ENCODE measurements around the gene HARS2. TPM values are rescaled to one million over a fixed set of nuclear protein-coding genes. Genes with fewer than 3 reads are reported as not detected.

Gene HARS2
- total and polyA plus RNA-seq, 2 donors: 23.4 to 32.6 TPM

GRCh38 chr5:140737486-140737885, 46.2 kb downstream of the HARS2 start:
- DNase-seq (ENCODE audit: low read depth in 6 of 9, low spot score in 9 of 9): no peak
- Histone ChIP-seq H3K4me3 (ENCODE audit: low read length in 2 of 2) (no peak overlapping the region), H3K27ac (ENCODE audit: low read depth in 1 of 2, low read length in 1 of 2) (no peak overlapping the region), H3K36me3 (ENCODE audit: control insufficient read depth in 2 of 2, insufficient read depth in 2 of 2, low read length in 1 of 2) (no peaks in the 10 kb centered on the region), H3K4me1 (ENCODE audit: control insufficient read depth in 2 of 2, insufficient read depth in 2 of 2, low read length in 2 of 2) (no peaks in the 10 kb centered on the region), H3K27me3 (ENCODE audit: control insufficient read depth in 2 of 2, insufficient read depth in 1 of 2, low read length in 1 of 2) (no peaks in the 10 kb centered on the region), H3K9me3 (ENCODE audit: control insufficient read depth in 2 of 2, insufficient read depth in 1 of 2, low read length in 1 of 2) (no peaks in the 10 kb centered on the region)
- WGBS: 84% methylated on average over 1 of the region's 1 CpG

GRCh38 chr5:140741967-140742366, 50.7 kb downstream of the HARS2 start:
- Histone ChIP-seq H3K4me1 (ENCODE audit: control insufficient read depth in 2 of 2, insufficient read depth in 2 of 2, low read length in 2 of 2) (no peaks in the 10 kb centered on the region), H3K9me3 (ENCODE audit: control insufficient read depth in 2 of 2, insufficient read depth in 1 of 2, low read length in 1 of 2) (peaks cover 0 to 3% of the 10 kb centered on the region in 2 donors), H3K27me3 (ENCODE audit: control insufficient read depth in 2 of 2, insufficient read depth in 1 of 2, low read length in 1 of 2) (no peaks in the 10 kb centered on the region), H3K27ac (ENCODE audit: low read depth in 1 of 2, low read length in 1 of 2) (no peak overlapping the region), H3K4me3 (ENCODE audit: low read length in 2 of 2) (no peak overlapping the region), H3K36me3 (ENCODE audit: control insufficient read depth in 2 of 2, insufficient read depth in 2 of 2, low read length in 1 of 2) (no peaks in the 10 kb centered on the region)
- DNase-seq (ENCODE audit: low read depth in 6 of 9, low spot score in 9 of 9): no peak
- 84% methylated on average over 1 of the region's 1 CpG for WGBS

Other genes starting within 250 kb of the HARS2 start
- gene EIF4EBP3, start 143.8 kb upstream of the HARS2 start, total RNA-seq: 4.5 TPM
- gene EIF4EBP3, start 143.8 kb upstream of the HARS2 start, polyA plus RNA-seq: 48.7 TPM
- gene SRA1, start 134.0 kb upstream of the HARS2 start, total RNA-seq: 29.7 TPM
- 46.3 TPM for gene SRA1, start 134.0 kb upstream of the HARS2 start, polyA plus RNA-seq
- gene APBB3, start 126.9 kb upstream of the HARS2 start, total RNA-seq: 9.3 TPM
- 51.2 TPM for gene APBB3, start 126.9 kb upstream of the HARS2 start, polyA plus RNA-seq
- gene SLC35A4, start 126.6 kb upstream of the HARS2 start, total RNA-seq: 10.1 TPM
- gene SLC35A4, start 126.6 kb upstream of the HARS2 start, polyA plus RNA-seq: 28.0 TPM
- gene CD14, start 58.3 kb upstream of the HARS2 start, total RNA-seq: 23.7 TPM
- 48.6 TPM for gene CD14, start 58.3 kb upstream of the HARS2 start, polyA plus RNA-seq
- gene TMCO6, start 52.0 kb upstream of the HARS2 start, total RNA-seq: 10.5 TPM
- gene TMCO6, start 52.0 kb upstream of the HARS2 start, polyA plus RNA-seq: 18.4 TPM
- gene NDUFA2, start 43.8 kb upstream of the HARS2 start, total RNA-seq: 89.7 TPM
- gene NDUFA2, start 43.8 kb upstream of the HARS2 start, polyA plus RNA-seq: 193 TPM
- 139 TPM for gene IK, start 43.6 kb upstream of the HARS2 start, total RNA-seq
- 94.2 TPM for gene IK, start 43.6 kb upstream of the HARS2 start, polyA plus RNA-seq
- gene WDR55, start 26.6 kb upstream of the HARS2 start, total RNA-seq: 9.7 TPM
- gene WDR55, start 26.6 kb upstream of the HARS2 start, polyA plus RNA-seq: 24.0 TPM
- 0.52 TPM for gene DND1, start 17.9 kb upstream of the HARS2 start, total RNA-seq
- 5.0 TPM for gene DND1, start 17.9 kb upstream of the HARS2 start, polyA plus RNA-seq
- 45.4 TPM for gene HARS1, start 85 bp upstream of the HARS2 start, total RNA-seq
- 58.8 TPM for gene HARS1, start 85 bp upstream of the HARS2 start, polyA plus RNA-seq
- 104 TPM for gene ZMAT2, start 9.0 kb downstream of the HARS2 start, total RNA-seq
- 75.1 TPM for gene ZMAT2, start 9.0 kb downstream of the HARS2 start, polyA plus RNA-seq
- gene PCDHA1, start 94.7 kb downstream of the HARS2 start, total RNA-seq: not detected
- not detected for gene PCDHA1, start 94.7 kb downstream of the HARS2 start, polyA plus RNA-seq
- not detected for gene PCDHA2, start 103.4 kb downstream of the HARS2 start, total RNA-seq
- 0.02 TPM for gene PCDHA2, start 103.4 kb downstream of the HARS2 start, polyA plus RNA-seq
- under 0.01 TPM for gene PCDHA3, start 109.6 kb downstream of the HARS2 start, total RNA-seq
- 0.07 TPM for gene PCDHA3, start 109.6 kb downstream of the HARS2 start, polyA plus RNA-seq
- gene PCDHA4, start 115.6 kb downstream of the HARS2 start, total RNA-seq: 0.05 TPM
- 0.05 TPM for gene PCDHA4, start 115.6 kb downstream of the HARS2 start, polyA plus RNA-seq
- not detected for gene PCDHA5, start 130.2 kb downstream of the HARS2 start, total RNA-seq
- gene PCDHA5, start 130.2 kb downstream of the HARS2 start, polyA plus RNA-seq: 0.02 TPM
- 0.05 TPM for gene PCDHA6, start 136.5 kb downstream of the HARS2 start, total RNA-seq
- gene PCDHA6, start 136.5 kb downstream of the HARS2 start, polyA plus RNA-seq: 0.05 TPM
- gene PCDHA7, start 142.8 kb downstream of the HARS2 start, total RNA-seq: under 0.01 TPM
- gene PCDHA7, start 142.8 kb downstream of the HARS2 start, polyA plus RNA-seq: 0.02 TPM
- gene PCDHA8, start 149.7 kb downstream of the HARS2 start, total RNA-seq: not detected
- gene PCDHA8, start 149.7 kb downstream of the HARS2 start, polyA plus RNA-seq: 0.02 TPM
- not detected for gene PCDHA9, start 156.9 kb downstream of the HARS2 start, total RNA-seq
- gene PCDHA9, start 156.9 kb downstream of the HARS2 start, polyA plus RNA-seq: not detected
- gene PCDHA10, start 164.4 kb downstream of the HARS2 start, total RNA-seq: under 0.01 TPM
- 0.02 TPM for gene PCDHA10, start 164.4 kb downstream of the HARS2 start, polyA plus RNA-seq
- 0.05 TPM for gene PCDHA11, start 177.5 kb downstream of the HARS2 start, total RNA-seq
- gene PCDHA11, start 177.5 kb downstream of the HARS2 start, polyA plus RNA-seq: under 0.01 TPM
- gene PCDHA12, start 183.9 kb downstream of the HARS2 start, total RNA-seq: under 0.01 TPM
- gene PCDHA12, start 183.9 kb downstream of the HARS2 start, polyA plus RNA-seq: not detected
- gene PCDHA13, start 190.7 kb downstream of the HARS2 start, total RNA-seq: under 0.01 TPM
- gene PCDHA13, start 190.7 kb downstream of the HARS2 start, polyA plus RNA-seq: under 0.01 TPM
- gene PCDHAC1, start 234.8 kb downstream of the HARS2 start, total RNA-seq: 0.05 TPM
- gene PCDHAC1, start 234.8 kb downstream of the HARS2 start, polyA plus RNA-seq: 0.02 TPM